HuH-7.5 (cell line): ENCODE measurements around the gene ITPKB.
"Not testable (repeated sequence)": the region's sequence is repeated elsewhere in the genome, so short reads cannot be mapped to it uniquely, and the experiment has no call there.

Experiments used
- DNase-seq: peaks from one replicate; pipeline ENCODE4 v3.0.0; 2011; ENCODE audit warnings: low spot score

ITPKB gene

GRCh38 chr1:226738995-226739695 is at the start of gene ITPKB:
TSS of gene ITPKB (minus strand) at chr1:226739282. CDS start at chr1:226737458, 1,824 bp downstream.
- no peak for DNase-seq

- no peak for DNase-seq
Observed at GRCh38 chr1:226787638-226788037, 48.6 kb upstream of the ITPKB start.

- DNase-seq: no peak
Observed at GRCh38 chr1:226787071-226787470, 48.0 kb upstream of the ITPKB start.

- DNase-seq: no peak
Observed at GRCh38 chr1:226786550-226786949, 47.5 kb upstream of the ITPKB start.

GRCh38 chr1:226785805-226786204 is 46.7 kb upstream of the ITPKB start:
- DNase-seq: no peak

- no peak for DNase-seq
Observed at GRCh38 chr1:226784081-226785049, 45.3 kb upstream of the ITPKB start.

GRCh38 chr1:226782845-226783601 is 43.9 kb upstream of the ITPKB start:
- DNase-seq: no peak

GRCh38 chr1:226781937-226782609 is 43.0 kb upstream of the ITPKB start:
- DNase-seq: no peak

GRCh38 chr1:226779561-226779960 is 40.5 kb upstream of the ITPKB start:
- no peak for DNase-seq

- DNase-seq: no peak
Observed at GRCh38 chr1:226778657-226779058, 39.6 kb upstream of the ITPKB start.

GRCh38 chr1:226776975-226777374 is 37.9 kb upstream of the ITPKB start:
- DNase-seq: no peak

- DNase-seq: no peak
Observed at GRCh38 chr1:226776066-226776465, 37.0 kb upstream of the ITPKB start.

GRCh38 chr1:226772446-226773139 is 33.5 kb upstream of the ITPKB start:
- DNase-seq: no peak

- not testable (repeated sequence) for DNase-seq
Observed at GRCh38 chr1:226767170-226767569, 28.1 kb upstream of the ITPKB start.

GRCh38 chr1:226766565-226766964 is 27.5 kb upstream of the ITPKB start:
- DNase-seq: no peak

- no peak for DNase-seq
Observed at GRCh38 chr1:226764533-226764932, 25.5 kb upstream of the ITPKB start.

- DNase-seq: no peak
Observed at GRCh38 chr1:226763905-226764264, 24.8 kb upstream of the ITPKB start.

- DNase-seq: no peak
Observed at GRCh38 chr1:226762988-226763904, 24.2 kb upstream of the ITPKB start.

- no peak for DNase-seq
Observed at GRCh38 chr1:226762055-226762454, 23.0 kb upstream of the ITPKB start.

GRCh38 chr1:226761322-226761721 is 22.2 kb upstream of the ITPKB start:
- no peak for DNase-seq
